HG03103 (cell line): ENCODE results near the gene RBP5.

Experiments
- ATAC-seq: cut with Tn5 transposase; IDR thresholded peaks from one replicate; pipeline ENCODE4 v1.9.1; 2021; ENCODE audit warnings: low read depth; ENCODE audit not compliant: unreplicated experiment

Gene RBP5

DNA sequence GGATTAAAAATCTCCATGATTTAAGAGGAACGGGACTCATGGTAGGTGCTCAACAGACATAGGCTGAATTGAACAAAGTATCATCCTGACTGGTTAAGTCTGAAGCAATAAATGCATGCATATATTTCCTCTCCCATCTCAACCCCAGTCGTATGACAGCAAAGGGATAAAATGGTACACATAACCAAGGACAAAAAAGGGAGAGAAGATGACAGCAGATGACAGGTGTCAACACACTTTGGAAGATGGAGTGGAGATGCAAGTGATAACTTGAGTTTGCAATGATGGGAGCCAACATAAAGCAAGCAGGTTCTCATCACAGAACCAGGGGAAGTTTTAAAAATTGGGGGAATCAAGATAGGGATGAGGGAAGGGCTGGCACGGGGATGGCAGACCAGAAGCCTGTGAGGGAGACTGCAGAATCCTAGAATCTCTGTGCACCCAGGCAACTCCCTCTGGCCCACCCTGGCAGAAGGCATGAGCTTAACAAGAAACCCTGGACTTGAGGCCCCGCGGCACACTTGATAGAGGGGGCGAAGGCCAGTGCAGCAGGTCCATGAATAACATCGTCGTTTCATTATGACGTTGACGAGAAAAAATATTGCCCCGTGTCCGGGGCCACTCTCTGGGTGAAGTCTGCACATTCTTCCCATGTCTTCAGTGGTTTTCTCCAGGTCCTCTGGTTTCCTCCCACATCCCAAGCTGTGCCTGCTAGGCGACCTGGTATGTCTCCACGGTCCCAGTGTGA, 24.7 kb downstream of the RBP5 start:
- no peak for ATAC-seq

DNA sequence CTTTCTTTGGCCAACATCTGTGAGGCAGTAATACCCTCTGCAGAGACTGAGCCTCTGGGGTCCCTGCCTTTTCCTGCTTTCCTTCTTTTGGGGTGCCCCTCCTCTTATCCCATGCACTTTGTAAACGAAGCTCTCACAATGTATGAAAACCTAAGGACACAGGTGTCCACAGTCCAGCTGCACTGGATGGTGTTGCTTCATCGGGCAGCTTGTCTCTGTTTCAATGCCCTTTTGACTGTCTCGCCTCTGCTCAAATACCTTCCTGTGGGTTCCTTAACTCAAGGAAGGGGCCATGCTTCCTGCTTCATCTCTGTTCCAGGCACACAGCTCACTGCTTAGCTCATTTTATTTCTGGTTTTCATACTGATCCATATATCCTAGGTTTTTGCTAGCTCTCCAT, 26.1 kb downstream of the RBP5 start:
- ATAC-seq = no peak

DNA sequence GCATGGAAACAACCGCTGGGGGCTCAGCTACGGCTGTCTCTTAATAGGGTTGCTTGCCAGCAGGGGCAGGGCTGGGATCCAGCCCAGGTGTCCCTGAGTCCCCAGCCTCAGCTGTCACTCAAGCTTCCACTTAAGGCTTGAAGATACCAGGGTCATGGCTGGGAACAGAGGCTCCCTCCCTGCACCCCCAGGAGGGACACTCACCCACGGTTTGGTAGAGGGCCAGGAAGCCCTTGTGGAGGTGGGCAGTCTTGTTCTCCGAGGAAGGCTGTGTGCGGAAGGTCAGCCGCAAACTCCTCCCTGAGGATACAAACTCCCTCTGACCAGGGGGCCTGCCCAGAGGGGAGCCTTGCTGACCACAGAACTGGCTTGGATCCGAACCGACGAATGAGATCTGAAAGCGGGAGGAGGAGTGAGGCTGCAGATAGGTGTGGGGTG, 27.0 kb downstream of the RBP5 start:
- no peak for ATAC-seq

DNA sequence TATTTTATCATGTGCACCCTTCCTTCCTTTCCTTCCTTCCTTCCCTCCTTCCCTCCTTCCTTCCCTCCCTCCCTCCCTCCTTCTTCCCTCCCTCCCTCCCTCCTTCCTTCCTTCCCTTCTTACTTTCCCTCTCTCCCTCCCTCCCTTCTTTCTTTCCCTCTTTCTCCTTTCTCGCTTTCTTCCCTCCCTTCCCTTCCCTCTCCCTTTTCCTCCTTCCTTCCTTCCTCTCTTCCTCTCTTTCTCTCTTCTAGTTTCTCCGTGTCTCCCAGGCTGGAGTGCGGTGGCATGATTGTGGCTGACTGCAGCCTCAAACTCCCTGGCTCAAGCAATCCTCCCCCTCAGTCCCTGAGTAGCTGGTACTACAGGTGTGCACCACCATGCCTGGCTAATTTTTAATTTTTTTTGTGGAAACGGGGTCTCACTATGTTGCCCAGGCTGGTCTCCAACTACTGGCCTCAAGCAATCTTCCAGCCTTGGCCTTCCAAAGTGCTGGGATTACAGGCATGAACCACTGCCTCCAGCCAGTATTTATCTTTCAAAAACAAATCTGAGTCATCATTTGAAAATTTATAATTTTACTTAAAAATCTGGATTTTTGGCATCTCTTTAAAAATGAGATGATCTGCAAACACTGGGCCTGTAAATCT, 27.5 kb downstream of the RBP5 start:
- no peak for ATAC-seq

DNA sequence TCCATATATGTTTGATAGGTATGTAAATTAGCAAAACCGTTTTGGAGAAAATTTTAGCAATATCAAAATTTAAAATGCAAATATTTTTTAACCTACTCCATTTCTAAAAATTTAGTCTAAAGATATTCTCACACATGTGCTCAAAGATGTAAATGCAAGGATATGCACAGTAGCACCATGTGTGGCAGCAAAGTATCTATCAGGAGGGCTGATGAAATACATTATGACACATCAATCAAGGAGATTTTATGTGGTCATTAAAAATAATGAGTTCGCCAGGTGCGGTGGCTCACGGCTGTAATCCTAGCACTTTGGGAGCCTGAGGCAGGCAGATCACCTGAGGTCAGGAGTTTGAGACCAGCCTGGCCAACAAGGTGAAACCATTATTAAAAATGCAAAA, 28.4 kb downstream of the RBP5 start:
- ATAC-seq = no peak

DNA sequence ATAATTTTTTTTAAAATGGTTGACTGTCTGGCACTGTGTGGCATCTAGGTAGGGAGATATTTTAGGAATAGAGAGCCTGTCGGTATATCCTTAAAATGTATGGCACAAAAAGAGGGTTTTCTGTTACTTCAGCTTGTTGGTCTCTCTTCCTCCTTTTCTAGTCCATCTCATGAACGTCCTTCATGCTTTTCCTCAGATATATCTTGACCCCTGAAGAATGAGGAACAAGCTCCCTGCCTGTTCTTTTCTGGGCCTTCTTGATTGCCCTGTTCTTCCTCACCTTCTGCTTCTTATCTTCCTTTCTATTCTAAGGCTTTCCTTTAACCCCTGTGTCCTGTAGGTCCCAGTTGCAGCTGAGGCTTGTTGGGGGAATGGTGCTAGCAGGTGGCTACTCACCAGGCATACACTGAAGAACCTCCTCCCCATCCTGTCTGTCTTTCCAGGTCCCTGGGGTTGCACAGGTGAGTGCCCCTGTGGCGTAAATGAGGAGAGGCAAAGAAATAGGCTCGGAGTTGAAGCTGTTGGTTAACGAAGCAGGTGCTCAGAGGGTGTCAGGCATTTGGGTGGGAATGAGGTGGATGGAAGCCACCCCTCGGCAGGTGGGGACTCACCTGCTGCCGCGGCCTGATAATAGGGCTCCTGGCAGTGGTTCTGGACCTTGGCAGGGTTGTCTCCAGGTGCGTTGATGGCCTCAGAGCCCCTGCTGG, 29.2 kb downstream of the RBP5 start:
- ATAC-seq = no peak

DNA sequence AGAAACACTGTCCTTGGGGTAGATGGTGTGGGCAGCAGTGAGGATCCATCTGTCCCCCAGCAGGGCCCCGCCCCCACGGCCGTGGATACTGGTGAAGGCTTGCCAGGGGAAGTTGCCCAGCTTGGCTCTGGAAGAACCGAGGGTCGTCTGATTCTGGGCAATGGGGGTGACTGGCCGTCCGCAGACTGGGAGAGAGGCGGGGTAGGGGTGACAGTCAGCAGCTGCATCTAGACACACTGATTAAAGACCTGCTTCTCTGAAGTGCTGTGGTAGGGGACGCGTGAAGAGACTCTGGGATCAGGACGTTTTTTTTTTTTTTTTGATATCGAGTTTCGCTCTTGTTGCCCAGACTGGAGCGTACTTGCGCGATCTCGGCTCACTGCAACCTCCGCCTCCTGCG, 31.7 kb downstream of the RBP5 start:
- ATAC-seq = no peak

DNA sequence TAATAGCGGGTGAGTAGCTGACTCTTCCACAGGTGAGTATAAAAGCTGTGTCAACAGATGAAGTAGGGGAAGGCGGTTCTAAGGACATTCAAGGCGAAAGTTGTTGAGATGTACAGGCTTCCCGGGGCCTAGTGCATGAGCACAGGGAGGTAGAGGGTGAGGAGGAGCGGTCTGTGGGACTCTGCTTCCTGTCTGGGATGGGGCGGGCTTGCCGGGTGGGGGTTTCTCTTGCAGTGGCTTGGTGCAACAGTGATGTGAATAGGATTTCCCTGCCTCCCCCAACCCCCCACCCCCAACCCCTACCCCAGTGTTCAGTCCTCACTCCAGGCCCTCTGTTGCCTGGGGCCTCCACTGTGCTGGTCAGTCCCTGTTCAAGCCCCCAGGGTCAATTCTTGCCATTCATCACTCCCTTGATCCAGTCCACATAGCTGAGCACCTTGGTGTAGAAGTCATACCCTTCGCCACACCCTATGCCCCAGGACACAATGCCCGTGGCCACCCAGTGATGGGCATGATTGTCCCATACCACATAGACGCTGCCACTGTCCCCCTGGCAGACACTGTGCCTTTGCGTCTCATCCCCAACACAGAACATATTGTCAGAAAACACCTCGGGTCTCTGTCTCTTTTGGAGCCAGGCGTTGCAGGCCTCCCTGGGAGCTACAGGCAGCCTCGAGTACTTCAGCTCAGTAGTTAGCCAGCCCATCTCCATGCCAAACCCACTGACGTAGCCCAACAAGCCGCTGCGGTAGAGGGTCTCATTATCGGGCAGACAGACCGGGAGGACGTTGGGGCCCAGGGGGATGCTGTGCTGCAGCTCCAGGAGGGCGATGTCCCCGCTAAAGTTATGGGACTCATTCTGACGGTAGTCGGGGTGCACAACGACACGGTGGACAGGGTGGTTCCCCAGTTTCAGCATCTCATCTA, 32.4 kb downstream of the RBP5 start:
- ATAC-seq = no peak

DNA sequence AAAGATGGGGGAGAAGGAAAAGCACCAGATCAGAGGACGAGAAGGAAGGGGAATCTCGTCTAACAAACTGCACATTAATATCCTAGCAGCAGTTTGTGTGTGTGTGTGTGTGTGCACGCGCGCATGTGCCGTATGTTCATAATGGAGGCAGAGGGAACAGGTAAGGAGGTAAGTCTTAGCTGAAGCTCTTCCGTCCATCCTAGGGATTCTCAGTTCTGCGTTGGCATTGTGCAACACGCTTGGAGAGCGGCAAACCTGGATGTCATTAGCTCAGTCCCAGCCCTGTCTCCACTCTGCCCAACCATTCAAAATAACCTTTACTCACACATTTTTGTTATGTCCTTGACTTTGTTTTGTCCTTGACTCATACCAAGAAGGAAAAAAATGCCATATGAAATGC, 34.8 kb downstream of the RBP5 start:
- no peak for ATAC-seq

DNA sequence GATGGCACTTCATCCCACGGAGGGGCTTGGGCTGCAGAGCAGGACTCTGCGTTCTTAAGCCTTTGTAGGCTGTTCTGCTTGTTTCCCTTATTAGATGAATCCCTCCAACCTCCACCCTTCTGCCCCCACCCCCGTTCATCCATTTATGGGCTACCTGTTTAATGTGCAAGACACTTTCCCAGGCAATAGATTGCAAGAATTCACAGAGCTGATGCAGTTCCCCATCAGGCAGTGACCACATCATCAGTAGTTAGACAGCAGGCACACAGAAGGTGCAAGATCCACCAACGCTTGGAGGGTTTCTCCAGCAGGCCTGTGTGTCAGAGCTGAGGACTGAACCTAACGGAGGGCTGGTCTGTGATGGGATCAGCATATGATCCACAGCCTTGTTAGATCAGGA, 35.2 kb downstream of the RBP5 start:
- ATAC-seq = no peak

DNA sequence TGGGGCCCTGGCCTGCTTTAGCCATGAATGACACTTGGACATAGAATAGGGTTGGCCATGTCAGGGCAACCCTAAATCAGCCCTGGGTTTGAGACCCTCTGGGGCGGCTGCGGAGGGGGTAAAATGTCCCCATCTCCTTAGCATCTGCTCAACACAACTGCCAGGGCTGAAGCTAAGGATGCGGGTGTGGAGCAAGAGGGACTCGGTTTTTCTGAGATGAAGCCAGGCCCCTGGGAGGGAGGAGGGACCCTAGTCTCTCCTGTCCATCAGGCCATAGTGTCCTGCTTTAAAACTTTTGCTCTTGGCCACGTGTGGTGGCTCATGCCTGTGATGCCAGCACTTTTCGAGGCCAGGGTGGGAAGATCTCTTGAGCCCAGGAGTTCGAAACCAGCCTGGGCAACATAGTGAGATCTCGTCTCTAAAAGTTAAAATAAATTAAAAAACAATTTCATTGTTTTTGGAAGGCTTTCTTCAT, 35.7 kb downstream of the RBP5 start:
- no peak for ATAC-seq

DNA sequence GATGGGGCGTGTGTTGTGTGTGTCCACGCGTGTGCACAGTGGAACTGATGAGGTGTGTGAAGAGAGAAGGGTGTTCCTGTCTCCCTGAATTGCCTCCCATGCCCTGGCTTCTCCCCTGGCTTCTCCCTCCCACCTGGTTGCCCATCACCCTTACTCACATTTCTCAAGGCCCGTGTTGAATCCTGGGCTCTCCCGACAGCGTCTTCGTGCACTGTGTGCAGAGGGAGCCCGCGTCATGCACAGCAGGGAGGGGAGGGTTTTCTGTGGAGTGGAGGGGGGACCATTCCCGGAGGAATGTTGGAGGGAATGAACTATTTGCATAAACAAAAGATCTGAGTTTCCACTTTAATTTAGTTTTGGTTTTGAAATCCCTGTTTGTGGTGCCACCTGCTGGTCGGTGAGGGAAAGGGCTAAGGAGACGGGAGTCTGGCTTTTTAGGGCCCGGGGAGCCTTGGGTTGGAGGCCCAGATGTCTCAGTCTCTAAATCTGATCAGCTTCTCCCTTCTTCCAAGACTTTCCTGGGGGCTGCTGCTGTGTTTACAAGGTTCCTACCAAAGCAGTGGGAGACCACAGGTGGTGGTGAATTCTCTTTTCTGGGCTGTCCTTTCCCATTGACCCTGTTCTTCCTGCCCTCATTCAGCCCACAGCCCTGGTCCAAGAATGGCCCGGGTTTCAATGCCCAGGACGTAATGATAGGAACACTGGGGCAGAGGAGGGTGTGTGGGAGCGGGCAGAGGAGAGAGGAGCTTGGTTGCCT, 36.3 kb downstream of the RBP5 start, which contains the start of gene C1R:
Gene C1R, minus strand, starts transcription at position 217 of the 757 bp plus-strand sequence. Its CDS starts 57 bp downstream, at position 160.
- no peak for ATAC-seq

DNA sequence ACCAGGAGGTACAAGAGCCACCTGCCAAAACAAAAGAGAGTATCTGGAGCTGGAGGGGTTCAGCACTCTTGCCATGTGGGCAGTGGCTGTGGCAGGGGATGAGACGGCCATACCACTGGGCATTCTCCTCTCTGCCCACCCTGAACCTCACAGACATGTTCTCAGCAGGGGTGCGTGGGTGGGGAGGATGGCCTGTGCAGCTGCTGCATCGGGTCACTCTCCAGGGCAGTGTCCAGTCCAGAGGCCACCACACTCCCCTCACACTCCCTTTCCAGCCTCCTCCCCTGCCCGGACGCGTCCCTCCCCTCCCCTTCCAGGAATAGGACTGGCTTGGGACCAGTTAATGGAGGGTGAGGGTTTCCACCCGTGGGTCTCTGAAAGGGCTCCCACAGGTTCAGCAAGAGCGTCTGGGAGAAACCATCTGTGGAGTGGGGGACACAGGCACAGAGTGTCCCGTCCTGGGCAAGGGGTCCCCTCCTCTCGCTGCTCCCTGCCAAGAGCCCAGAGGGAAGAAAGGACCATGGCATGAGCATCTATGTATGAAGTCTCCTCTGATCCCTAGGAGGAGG, 36.9 kb downstream of the RBP5 start:
- ATAC-seq = no peak

DNA sequence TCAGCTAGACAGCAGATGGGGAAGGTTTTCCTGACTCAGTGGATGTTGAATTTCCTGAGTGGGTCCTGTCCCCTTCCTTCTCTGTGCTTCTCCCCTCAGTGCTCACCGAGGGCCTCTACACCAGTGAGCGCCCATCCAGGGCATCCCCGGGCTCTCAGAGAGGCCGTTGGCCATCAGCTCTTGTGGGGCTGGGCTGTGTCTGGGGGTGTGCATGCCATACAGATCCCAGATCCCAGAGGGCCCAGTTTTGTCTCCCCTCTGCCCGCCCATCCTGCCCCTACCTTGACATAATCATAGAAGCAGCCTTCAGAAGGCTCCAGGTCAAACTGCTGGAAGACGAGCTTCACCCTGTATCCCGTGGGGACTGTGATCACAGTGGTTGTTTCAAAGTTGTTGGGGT, 37.5 kb downstream of the RBP5 start:
- ATAC-seq = no peak

DNA sequence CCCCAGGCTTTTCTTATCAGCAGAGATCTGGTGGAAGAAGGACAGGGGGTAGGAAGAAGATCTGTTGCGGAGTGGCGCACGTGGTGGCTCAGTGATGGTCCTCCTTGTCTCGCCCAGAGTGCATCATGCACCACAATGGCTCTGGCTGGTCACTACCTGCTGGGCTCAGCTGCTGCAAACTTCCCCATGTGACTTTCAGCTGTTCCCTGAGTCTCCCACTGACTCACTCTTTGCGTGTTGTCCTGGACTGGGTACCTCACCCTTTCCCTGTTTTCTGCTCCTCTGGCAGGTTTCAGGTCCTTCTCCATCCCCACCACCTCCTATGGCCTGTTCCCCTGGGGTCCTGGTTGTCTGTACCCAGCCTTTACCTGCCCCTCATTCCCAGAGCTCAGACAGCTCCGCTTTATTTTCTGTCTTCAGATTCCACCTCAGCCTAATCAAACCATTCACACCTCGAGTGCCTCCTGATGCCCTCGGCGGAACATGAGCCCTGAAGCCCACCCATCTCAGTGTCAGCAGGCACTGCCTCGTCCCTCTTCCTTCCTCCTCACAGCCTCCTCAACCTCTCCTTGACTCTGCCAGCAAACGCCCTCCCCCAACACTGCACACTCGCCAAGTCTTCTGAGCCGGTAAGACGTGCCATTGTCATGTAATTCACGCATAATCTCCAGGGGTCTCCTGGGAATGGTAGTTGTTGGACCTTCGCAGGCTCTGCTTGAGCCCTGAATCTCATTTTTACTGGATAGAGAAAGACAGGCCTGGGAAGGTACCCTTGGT, 38.3 kb downstream of the RBP5 start:
- ATAC-seq = no peak

DNA sequence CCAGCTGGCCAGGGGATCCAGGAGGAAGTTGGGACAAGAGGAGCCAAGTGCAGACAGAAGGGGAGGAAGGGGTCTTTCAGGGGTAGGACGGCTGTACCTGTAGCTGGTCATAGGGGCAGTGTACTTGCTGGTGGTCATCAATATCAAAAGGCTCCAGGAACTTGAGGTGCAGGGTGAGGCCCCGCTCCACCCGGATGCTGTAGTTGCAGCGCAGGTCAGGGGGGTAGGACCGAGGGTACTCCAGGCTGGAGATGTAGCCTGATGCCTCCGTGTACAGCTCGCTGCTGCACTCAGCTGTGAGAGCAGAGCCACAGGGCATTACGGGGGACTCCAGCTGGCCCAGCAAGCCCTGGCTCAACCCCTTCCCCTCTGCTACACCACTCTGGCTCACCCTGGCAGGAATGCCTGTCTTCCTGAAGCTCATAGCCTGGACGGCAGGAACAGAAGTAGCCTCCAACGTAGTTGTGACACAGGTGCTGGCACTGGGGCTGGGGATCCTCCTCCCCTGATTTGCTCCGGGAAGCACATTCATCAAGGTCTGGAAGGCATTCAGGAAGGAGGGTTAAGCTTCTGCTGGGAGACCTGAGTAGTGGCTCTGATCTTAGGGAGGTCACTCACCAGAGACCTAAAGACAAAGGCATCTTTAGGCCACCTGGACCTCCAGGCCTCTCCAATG, 39.4 kb downstream of the RBP5 start:
- no peak for ATAC-seq

DNA sequence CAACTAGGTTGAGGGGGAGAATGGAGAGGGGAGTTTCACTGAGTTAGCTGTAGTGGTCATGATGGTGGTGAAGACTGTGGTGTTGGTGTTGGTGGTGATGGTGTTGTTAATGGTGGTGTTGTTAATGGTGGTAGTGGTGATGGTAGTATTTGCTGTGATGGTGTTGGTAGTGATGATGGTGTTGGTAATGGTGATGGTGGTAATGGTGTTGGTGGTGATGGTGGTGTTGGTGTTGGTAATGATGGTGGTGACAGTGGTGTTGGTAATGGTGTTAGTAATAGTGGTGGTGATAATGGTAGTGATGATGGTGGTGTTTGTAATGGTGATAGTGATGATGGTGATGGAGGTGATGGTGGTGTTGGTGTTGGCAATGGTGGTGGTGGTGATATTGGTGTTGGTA, 45.6 kb downstream of the RBP5 start:
- ATAC-seq = no peak

DNA sequence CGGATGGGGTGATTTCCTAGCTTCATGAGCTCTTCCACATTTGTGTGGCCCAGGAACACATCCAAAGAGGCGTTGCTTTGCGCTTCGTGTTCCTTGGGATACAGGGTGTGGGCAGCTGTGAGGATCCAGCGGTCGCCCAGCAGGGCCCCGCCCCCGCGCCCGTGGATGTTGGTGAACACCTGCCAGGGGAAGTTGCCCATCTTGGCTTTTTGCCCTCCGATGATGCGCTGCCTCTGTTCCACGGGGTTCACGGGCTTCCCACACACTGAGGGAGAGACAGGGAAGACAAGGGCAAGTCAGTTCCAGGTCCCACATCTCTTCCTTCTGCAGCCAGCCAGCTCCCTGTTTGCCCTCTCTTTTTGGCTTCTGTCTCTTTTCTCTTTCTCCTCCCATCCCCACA, 47.7 kb downstream of the RBP5 start:
- no peak for ATAC-seq
